ENCODE measurements around the gene KRTAP19-5.

DNA sequence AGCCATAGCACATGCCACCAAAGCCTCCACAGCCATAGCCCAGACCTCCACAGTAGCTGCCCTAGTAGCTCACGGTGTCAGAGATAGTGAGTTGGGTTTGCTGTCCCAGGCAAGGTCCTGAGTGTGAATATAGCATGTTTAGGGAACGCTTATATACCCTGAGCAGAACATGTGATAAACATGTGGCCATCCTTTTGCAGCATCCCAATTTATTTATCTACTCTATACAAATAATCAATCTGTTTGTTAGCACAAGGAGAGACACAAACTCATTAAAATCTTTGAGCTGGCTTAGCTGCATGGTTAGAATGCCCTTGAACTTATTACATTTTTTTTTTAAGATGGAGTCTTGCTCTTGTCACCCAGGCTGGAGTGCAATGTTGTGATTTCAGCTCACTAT, 14.6 kb downstream of the KRTAP19-5 start, which contains the start of gene KRTAP19-2:
- TF ChIP-seq EZH2phosphoT487 (IDR thresholded peaks at IDR 0.05; ENCODE audit: borderline replicate concordance, low read length): no peak
- TF ChIP-seq, protein P1, sequence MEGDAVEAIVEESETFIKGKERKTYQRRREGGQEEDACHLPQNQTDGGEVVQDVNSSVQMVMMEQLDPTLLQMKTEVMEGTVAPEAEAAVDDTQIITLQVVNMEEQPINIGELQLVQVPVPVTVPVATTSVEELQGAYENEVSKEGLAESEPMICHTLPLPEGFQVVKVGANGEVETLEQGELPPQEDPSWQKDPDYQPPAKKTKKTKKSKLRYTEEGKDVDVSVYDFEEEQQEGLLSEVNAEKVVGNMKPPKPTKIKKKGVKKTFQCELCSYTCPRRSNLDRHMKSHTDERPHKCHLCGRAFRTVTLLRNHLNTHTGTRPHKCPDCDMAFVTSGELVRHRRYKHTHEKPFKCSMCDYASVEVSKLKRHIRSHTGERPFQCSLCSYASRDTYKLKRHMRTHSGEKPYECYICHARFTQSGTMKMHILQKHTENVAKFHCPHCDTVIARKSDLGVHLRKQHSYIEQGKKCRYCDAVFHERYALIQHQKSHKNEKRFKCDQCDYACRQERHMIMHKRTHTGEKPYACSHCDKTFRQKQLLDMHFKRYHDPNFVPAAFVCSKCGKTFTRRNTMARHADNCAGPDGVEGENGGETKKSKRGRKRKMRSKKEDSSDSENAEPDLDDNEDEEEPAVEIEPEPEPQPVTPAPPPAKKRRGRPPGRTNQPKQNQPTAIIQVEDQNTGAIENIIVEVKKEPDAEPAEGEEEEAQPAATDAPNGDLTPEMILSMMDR (IDR thresholded peaks at IDR 0.05; ENCODE audit: low read depth, low read length, poor library complexity, severe bottlenecking): no peak

Measured in DOHH2 (cell line).